ENCODE results near the gene CCND2.

Gene CCND2

DNA sequence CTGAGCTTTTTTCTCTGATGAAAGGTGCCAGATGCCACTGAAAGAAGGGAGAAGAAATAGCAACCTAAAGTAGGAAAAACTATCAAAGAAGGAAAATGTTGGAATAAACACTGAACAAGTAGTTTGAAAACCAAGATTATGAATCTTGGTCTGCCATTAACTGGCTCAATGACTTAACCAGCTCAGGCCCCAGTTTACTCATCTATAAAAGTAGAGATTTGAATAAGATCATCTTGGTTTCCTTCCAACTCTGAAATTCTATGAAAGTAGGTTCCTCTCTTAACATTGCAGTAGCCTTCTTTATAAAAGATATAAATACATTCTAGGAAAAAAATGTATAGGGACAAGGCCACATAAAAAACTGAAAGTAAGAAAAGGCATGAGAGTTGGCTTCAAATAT is 16.1 kb upstream of the CCND2 start:
- DNase-seq, result no peak

DNA sequence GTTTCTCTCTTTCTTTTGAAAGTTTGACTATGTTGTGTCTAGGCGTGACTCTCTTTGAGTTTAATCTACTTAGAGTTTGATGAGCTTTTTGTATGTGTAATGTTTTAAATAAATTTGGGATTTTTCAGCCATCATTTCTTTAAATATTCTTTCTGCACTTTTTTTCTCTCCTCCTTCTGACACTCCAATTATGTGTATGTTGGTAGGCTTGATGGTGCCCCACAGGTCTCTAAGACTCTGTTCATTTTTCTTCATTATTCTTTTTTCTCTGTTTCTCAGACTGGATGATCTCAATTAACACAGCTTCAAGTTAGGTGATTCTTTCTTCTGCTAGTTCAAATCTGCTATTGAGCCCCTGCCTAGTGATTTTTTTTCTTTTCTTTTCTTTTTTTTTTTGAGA is 14.5 kb upstream of the CCND2 start:
- DNase-seq, result no peak

DNA sequence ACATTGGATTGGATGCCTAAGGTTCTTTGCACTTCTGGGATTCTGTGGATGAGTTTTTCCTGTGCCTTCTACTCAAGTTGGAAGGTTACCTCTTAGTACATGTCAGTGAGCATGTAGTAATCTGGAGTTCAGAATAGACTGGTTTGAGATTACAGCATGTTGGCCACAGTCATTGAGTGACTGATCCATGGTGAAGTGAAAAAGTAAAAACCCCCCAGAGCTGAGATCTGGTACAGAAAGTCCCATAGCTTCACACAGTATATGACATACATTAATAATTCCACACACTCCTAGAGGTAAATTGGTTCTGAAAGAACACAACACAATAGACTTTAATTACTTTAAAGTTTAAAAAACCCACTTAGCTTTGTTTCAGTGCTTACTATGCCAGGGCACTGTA is 11.9 kb upstream of the CCND2 start:
- DNase-seq, result no peak

DNA sequence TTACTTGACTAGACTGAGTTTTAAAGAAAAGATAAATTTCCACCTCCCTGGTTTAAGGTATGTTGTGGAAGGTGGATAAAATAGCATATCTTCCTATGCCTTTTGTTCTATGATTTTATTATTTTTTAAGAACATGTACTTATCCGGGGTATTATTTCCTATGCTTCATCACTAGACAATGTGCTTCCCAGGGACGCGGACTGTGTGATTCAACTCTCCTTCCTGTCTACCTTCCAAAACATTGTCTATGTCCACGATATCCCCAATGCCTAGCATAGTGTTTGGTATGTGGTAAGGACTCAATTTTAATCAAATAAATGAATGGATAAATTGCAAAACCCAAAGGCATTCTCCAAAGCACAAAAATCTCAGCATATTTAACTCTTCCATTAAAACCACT is 8.3 kb upstream of the CCND2 start:
- DNase-seq, result peak; percentile 31

DNA sequence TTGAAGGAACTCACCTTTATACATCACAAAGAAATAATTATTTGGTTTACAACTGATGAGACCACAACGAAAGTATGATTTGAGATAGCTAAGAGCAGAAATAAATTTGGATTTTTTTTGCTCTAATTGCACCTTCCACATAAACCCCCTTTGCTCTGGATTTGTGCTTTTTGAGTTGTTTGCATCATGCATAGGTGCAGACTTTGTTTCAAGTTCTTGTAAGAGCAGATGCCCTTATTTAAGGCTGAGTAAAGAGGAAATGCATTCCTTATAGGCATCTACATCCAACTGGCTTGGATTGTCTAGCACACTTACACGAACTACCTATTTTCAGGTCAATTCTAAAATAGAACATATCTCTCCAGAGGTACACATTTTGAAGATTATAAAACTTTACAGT is 6.6 kb upstream of the CCND2 start:
- no peak for DNase-seq

DNA sequence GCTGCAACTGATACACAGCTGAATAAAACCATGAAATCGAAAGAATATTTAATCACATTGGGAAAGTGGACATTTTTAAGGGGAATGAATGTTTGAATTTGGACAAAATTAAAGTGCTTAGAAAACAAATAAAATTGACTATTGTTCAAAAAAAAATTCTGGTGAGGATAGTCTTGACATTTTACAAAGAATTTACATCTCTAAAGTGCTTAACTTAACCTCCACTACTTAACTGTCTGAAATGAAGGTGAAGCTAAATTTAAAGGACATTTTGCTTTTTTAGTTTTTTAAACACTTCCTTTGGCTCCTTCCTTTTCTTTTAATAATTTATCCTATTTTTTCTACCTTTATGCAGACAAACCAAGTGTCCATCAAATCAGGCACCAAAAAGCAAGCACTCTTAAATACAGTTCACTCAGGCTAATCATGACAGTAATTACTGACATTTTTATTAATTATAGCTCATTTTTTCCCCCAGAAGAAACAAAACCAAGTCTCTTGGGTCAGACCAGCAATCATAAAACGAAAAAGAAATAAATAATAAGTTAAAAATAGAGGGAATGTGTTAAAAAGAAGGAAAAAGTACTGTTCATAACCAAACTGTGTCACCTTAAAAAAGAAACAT is 5.7 kb upstream of the CCND2 start:
- DNase-seq, result no peak

DNA sequence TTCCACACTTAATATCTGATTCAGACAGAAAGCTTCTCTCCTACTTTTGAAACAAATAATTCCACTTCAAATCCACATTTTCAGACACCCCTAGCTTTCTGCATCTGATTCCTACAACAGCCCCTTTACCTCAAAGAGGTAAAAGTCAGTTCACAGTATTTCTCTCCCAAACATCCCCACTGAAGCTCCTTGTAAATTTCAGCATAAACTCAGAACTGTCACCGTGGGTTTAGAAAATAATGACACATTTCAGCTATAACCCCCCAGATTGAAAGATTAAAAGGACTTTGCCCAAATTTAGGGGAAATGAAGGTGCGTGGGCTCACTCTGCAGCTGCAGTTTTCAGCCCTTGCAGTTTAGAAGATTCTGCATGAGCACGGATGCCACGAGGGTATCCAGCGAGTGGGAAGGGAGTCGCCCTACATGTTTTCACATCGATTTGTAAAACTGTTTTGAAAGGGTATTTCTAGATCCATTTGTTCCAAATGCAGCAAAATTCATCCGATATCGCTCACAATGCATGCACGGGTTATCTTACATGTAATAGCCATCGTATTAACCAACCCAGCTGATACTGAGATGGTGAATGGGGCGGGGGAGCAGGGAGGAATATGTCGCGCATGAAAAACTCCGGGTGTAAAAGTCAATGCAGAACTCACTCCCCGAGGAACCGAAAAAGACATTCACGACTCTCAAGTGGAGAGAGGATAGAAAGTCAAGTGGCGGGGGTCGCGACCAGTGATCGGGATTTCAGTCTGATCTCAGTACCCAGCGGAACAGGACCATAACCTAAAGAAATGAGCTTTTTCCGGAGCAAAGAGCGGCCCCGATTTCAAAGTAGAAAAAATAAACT is 5.0 kb upstream of the CCND2 start:
- DNase-seq, result no peak

DNA sequence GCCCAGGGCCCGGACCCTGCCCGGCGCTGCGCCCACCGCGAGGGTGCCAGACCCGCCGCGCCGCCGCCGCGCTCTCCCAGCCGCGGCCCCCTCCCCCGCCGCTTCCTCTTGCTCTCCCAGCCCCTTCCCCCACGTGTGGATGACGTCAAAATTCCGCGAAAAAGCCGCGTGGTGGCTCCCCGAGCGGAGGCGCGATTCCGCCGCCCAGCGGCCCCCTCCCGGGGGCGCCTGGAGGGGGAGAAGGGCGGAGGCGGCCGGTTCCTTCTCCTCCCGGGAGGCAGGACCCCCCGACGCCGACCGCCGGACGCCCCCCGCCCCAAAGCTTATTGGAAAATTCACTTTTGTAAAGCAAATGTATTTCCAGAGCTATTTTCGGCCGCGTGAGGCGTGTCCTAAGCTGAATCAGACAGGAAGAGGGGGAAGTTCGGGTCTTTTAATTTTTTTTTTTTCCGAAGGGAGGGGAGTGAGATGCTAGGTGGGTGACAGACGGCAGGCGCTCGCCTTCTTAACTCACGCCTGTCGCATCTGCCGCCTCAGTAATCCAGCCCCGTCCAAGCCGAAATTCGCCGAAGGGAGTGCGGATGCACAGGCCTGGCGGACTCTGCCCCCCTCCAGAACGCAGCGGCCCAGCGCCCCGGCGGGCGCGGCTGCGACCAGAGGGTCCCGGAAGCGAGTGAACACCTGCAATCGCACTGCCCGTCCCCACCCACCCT is 4.1 kb upstream of the CCND2 start:
- peak; percentile 71 for DNase-seq

DNA sequence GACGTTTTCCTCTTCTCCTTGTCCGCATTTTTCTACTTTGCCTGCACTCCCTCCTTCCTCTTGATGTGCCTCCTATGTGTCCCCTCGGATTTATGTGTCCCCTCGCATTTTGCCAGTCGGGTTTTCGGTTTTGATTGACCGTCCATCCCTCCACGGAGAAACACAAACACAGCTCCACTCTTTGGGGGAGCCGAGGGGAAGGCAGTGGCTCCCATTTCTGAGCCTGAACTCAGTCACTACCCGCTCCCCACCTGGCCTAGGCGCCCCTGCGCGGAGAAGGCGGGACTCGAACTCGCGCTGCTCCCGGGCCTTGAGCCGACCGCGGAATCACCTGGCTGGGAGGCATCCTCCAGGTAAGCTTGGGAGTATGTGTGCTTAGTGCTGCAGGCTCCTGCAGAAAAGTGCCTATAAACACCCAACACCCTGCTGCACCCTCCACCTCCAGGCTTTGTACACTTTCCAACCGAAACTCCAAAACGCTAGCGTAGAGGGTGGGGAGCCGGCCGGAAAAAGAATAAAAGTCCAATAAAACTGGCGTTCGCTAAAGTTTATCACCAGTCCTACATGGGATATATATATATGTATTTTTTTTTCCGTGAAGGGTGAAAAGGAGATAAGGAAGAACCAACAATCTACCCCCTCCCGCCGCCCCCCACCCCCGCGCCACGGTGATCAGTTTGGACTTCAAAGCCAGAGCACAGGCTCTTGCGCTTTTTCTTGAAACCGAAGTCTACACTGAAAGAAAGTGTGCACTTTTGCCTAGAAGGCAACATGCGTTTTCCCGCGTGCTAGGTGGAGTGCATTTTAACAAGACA is 3.3 kb upstream of the CCND2 start:
- no peak for DNase-seq

DNA sequence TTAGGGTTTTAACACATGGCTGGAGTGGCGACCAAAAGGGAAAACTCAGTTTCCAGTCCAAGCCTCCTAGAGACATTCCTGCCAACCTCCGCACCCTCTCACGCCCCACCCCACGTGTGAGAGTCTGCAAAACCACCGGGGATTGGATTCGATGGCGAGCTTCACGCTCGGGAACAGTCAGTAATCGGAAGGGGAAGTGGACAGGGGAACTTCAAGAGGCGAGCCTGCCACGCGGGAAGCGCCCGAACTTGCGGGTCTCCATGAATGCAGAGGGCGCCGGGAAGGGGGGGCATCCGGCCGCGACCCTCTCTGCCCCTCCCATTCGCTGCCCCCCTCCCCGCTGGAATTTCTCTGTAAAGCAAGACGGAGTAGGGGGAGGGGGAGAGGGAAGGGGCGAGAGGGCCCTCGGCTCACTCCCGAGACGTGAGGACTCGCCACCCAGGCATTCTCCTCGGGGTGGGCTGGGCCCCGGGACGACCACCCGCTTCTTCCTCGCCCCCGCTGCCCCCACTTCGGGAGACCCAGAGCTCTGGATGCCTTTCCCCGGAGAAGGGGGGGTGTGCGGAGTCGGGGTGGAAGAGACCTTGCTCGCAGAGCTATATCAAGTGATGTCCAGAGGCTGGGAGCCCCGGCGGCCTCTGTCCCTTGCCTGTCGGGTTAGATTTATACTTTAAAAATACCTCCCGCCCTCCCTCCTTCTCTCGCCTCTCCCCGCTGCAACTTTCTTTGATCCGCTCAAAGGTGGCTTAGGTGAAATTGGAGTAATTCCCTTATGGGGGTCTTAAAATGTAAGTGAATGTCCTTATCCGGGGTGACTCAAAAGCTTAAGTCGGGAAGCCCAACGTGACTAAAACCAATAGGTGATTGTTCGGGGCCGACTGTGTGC is 2.5 kb upstream of the CCND2 start:
- no peak for DNase-seq

DNA sequence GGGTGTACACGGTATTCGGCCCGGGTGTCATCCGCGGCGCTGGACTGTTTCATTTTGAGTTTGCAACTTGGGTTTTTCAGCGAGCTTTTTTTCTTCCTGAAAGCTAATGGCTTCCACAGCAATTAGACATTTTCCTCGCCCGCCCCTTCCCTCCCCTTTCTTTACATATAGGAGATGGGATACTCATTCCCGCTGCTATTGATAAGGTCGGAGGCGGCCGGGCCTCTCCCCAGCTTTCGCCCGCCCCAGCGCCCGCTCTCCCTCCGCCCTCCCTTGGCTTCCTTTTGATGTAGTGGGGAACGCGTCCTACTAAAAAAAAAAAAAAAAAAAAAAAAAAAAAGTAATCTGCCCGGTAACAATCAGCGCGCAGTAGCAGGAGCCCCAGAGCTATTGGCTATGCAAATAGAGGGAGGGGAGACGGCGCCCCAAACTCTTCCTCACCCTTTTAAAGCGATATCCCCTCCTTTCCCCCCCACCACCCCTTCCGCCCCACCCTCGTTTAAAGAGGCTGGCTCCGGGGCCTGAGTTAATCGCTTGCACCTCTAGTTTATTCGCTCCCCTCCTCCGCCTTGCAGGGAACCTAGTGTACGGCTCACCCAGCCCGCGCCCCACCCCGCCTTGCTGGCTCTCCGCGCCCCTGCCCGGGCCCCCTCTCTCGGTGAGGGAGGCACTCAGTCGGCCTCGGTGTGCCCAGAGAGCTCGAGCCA is 1.7 kb upstream of the CCND2 start:
- DNase-seq, result peak; percentile 51

DNA sequence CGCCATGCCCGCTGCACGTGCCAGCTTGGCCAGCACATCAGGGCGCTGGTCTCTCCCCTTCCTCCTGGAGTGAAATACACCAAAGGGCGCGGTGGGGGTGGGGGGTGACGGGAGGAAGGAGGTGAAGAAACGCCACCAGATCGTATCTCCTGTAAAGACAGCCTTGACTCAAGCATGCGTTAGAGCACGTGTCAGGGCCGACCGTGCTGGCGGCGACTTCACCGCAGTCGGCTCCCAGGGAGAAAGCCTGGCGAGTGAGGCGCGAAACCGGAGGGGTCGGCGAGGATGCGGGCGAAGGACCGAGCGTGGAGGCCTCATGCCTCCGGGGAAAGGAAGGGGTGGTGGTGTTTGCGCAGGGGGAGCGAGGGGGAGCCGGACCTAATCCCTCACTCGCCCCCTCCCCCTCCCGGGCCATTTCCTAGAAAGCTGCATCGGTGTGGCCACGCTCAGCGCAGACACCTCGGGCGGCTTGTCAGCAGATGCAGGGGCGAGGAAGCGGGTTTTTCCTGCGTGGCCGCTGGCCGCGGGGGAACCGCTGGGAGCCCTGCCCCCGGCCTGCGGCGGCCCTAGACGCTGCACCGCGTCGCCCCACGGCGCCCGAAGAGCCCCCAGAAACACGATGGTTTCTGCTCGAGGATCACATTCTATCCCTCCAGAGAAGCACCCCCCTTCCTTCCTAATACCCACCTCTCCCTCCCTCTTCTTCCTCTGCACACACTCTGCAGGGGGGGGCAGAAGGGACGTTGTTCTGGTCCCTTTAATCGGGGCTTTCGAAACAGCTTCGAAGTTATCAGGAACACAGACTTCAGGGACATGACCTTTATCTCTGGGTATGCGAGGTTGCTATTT is 914 bp upstream of the CCND2 start:
- no peak for DNase-seq

DNA sequence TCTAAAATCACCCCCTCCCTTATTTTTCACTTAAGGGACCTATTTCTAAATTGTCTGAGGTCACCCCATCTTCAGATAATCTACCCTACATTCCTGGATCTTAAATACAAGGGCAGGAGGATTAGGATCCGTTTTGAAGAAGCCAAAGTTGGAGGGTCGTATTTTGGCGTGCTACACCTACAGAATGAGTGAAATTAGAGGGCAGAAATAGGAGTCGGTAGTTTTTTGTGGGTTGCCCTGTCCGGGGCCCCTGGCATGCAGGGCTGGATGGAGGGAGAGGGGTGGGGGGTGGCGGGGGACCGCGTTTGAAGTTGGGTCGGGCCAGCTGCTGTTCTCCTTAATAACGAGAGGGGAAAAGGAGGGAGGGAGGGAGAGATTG is 300 bp upstream of the CCND2 start:
- DNase-seq, result no peak

DNA sequence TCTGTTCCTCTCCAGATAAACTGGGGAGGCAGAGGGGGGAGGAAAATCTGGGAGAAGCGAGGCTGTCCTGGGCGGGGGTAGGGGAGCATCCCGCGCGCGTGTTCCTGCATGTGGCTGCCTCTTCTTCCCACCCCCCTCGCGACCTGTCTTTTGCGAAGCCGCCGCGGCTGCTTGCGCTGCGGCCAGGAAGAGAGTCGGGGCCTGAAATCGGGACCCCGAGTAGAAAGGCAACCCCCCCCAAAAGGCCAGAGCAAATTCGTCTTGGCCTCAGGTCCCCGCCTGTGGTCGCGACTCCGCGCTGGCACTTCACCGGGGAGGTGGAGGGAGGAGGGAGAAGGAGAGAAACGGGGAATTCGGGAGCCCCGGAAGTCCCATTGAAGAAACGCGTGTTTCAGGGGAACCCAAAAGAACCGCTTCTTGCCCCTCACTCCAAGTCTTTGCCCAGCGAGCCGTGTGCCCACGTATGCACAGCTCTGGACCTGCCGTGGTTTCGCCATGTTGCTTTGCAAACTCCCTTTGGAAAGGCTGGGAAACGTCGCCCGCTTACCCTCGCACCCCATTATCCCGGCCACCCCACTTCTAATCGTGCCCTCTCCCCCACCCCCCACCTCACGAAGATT is 944 bp downstream of the CCND2 start:
- DNase-seq, result no peak

DNA sequence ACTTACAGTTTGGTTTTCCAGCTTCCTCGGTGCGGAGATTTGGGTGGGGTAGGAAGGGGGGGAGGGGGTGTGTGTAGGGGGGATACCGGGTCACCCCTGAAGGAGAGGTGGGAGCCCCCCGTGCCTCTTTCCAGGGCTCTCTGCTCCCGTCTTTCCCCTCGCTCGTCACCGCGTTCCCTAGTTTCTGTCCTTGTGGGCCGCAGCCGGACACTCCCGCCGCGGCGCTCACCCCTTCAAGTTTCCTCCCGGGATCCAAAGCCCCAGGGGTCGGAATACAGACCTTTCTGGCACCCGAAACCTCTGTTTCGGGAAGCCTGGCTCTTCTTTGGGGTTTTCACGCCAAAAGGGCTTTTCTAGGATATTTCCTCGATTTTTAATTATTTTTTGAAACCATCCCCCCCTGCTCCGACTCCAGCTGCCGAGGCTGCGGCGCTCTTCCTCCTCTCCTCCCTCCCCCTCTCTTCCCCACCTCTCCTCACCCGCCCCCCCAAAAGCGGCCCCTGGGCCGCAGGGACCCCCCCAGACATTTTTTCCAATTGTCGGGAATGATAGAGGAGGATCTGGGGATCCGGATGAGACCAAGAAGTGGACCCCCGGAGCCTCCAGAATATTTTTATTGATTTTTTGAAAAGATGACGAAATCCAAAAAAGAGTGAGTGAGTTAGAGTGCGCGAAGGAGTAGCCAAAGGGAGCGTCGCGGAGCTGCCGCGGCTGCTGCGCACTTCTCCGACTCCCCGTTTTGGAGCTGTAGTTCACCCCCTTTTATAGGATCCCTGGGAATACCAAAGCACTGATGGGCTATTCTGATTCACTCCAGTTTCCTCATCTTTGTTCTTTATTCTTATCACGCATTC is 1.7 kb downstream of the CCND2 start:
- DNase-seq, result peak; percentile 27

DNA sequence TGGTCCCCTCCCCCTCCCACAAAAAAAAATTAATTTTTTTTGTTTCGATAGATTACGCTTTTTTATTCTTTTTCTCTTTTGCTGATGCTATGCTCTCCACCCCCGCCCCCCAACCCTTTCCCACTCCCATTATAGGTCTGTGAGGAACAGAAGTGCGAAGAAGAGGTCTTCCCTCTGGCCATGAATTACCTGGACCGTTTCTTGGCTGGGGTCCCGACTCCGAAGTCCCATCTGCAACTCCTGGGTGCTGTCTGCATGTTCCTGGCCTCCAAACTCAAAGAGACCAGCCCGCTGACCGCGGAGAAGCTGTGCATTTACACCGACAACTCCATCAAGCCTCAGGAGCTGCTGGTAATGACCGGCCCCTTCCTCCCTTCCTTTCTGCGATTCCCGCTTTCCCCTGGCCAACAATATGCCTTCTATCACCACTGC is 2.3 kb downstream of the CCND2 start:
- no peak for DNase-seq

DNA sequence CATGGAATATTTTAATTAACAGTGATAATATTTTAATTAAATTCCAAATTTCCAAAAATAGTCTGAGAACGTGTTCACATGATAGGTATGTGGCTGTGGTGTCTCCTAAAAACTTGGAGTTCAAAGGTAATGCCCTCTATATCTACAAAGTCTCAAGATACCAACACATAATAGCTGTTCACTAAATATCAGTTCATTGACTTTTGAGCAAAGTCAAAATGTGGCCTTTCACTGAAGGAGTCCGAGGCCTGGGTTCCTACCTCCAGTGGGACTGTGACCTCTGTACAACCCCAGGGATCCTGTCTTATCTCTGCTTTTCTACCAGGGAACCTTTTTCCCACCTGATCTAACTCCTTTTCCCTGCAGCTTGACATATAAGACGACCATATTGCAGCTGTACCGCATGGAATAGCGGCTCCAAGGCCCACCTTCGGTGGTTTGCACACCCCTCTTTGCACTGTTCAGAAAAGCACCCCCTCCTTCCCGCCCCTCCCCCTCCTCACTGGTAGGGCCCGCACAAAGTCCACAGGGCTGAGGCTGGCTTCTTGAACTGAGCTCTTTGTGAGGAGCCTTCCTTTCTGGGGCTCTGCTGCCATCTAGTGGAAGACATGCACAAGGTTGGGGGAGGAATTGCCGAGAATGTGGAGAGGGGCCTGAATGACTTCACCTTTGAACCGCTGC is 3.1 kb downstream of the CCND2 start:
- DNase-seq, result peak; percentile 94

DNA sequence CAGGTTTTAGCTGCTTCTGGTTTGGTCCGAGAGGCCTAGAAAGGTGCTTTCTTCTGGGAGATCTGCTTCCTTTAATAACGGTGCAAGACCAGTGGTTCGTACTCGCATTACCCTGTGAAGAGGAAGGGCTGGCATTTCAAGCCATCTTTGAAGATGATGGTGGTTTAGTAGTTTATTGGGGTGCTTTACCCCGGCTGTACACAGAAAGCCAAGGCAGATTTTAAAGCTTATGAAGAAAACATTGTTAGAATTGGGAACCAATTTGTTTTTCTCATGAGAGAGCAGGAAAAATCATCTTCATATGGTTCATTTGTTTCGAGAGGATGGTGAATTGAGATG is 3.6 kb downstream of the CCND2 start:
- DNase-seq, result no peak

DNA sequence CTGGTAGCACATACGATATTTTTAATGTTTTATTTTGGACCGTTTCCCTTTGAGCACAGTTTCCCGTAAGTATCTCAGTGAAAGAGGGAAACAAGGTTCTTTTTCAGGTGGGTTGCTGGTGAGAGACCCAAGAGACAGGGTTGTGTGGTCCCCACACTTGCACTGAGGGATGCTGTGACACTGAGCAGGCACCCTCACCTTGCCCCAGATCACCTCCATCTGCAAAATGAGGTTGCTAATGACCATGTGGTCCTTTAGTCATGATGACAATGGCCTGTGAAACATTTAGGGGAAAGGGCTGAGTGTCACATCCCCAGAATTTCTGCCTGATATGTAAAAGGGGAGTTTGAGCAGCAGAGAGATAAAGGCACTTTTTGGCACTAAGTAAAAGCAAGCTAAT is 4.3 kb downstream of the CCND2 start:
- DNase-seq, result no peak

All from fibroblast of upper back skin (primary cell).